Activated naive CD8-positive, alpha-beta T cell treated with anti-CD3 and anti-CD28 coated beads, Interleukin-2, amount 50 U/mL, for 16 hours (primary cell): ENCODE measurements around the gene PNMA8C.
"Not testable (repeated sequence)": the region's sequence is repeated elsewhere in the genome, so short reads cannot be mapped to it uniquely, and the experiment has no call there.

ENCODE experiments used
- DNase-seq: peaks from one replicate; pipeline ENCODE4 v3.0.0-alpha.2; 2020; ENCODE audit warnings: low read depth, low spot score

The PNMA8C gene

GRCh38 chr19:46411925-46412649 is 16.6 kb downstream of the PNMA8C start:
- DNase-seq: no peak

GRCh38 chr19:46411088-46411924 is 17.4 kb downstream of the PNMA8C start:
- no peak for DNase-seq

DNA sequence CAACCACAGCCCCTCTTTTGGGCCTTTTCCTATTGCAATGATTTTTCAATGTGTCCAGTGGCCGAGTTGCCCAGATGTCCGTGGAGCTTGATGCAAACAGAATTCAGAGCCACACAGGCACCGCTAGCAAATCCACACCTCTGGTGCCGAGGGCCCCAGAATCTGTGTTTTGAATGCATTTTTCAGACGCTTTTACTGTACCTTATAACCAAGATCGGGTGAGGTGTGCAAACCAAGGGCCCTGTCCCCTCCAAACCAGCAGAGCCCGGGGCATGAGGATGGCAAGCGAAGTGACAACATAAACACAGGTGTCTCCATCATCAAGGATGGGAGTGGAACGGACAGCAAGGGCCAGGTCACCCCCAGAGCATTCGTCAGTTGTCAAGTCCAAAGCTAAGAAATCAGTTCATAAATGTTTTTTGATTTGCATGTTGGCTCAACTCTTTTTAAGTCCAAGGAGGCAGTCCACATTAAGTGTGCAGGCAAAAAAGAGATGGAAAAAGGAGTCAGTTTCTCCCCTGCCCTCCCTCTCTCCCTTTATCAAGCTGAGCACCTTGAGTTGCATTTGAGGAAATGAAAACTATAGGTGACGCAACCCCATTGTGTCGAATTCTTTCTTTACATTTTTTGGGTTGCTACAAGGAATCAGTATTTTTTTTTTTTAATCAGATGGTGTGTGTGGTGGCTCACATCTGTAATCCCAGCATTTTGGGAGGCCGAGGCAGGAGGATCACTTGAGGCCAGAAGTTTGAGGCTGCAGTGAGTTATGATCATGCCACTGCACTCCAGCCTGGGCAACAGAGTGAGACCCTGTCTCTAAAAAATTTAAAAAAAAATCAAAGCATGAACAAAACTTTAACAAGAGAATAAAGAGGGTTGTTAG is 18.3 kb downstream of the PNMA8C start:
- no peak for DNase-seq

GRCh38 chr19:46409191-46409590 is 19.5 kb downstream of the PNMA8C start:
- no peak for DNase-seq

GRCh38 chr19:46408664-46409039 is 20.1 kb downstream of the PNMA8C start:
- no peak for DNase-seq

- no peak for DNase-seq
Observed at GRCh38 chr19:46407856-46408663, 20.7 kb downstream of the PNMA8C start.

DNA sequence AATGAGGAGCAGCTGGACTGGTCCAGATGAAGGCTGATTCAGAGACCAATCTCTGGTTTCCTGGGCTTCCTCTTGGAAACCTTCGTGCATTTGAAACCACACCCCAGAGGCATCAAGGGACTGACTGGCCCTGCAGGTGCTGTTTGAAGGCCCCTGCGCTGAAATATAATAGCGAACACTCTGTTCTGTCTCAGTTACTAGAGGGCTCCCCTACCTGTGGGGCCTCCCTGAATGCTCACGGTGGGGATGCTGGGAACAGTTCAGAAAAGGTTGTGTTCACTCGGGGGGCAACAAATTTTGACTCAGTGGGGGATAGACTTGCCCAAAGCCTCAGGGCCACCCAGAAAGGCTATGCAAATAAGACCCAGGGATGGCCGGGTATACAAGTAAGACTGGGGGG is 21.8 kb downstream of the PNMA8C start:
- DNase-seq: no peak

GRCh38 chr19:46404753-46405468 is 23.8 kb downstream of the PNMA8C start:
- DNase-seq: no peak

DNA sequence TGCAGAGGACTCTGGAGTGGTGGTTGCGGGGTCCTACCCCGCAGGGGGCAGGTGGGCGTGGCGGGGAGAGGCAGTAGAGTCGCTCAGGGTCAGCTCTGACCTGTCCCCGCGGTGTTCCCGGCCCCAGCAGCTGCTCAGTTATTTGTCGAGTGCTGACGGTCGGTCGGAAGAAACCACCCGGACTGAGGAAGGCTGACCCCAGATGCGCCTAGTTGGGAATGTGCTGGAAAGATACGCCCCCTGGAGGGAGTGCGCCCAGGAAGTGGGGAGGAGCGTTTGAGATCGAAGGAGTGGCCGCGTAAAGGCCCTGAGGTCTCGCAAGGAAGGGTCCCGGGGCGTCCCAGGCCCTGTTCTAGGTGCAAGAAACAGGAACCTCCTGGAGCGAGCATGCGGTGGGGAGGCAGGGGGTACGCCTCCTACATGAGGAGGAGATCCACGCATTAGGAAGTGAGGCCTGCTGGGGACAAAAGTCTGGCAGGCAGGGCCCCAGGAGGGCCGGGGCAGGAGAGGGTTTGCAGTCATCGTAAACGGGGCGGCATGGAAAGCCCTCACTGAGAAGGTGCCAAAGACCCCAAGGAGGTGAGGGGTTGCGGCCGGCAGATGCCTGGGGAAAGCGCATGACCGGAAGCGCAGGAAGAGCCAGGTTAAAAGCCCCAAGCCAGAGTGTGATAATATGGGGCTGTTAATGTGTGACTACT is 24.5 kb downstream of the PNMA8C start:
- no peak for DNase-seq

DNA sequence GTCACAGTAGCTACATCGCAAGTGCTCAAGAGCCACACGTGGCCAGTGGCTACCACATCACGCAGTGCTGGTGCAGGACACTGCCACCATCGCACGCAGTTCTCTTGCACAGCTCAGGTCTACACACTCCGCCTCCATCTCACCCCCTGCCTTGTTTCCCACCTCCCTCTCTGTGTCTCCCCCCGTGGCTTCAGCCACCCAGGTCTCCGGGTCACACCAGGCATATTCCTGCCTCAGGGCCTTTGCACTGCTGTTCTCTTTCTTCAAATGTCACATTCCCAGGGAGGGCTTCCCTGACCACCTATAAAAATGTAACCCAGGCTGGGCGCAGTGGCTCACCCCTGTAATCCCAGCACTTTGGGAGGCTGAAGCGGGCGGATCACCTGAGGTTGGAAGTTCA is 26.0 kb downstream of the PNMA8C start:
- DNase-seq: no peak

DNA sequence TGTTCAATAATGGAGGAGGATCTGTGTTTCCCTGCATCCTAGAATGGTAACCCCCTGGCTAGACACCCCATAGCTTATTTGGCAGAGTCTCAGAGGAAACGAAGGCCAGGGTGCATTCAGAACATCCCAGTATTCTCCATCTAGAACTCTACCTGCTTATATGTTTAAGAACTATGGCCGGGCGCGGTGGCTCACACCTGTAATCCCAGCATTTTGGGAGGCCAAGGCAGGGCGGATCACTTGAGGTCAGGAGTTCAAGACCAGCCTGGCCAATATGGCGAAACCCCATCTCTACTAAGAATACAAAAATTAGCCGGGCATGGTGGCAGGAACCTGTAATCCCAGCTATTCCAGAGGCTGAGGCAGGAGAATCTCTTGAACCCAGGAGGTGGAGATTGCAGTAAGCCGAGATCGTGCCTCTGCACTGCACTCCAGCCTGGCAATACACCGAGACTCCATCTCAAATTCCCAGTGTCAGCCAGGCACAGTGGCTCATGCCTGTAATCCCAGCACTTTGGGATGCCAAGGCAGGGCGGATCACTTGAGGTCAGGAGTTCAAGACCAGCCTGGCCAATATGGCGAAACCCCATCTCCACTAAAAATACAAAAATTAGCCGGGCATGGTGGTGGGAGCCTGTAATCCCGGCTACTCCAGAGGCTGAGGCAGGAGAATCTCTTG is 30.8 kb downstream of the PNMA8C start:
- DNase-seq: not testable (repeated sequence)

- DNase-seq: no peak
Observed at GRCh38 chr19:46394402-46394797, 34.3 kb downstream of the PNMA8C start.

DNA sequence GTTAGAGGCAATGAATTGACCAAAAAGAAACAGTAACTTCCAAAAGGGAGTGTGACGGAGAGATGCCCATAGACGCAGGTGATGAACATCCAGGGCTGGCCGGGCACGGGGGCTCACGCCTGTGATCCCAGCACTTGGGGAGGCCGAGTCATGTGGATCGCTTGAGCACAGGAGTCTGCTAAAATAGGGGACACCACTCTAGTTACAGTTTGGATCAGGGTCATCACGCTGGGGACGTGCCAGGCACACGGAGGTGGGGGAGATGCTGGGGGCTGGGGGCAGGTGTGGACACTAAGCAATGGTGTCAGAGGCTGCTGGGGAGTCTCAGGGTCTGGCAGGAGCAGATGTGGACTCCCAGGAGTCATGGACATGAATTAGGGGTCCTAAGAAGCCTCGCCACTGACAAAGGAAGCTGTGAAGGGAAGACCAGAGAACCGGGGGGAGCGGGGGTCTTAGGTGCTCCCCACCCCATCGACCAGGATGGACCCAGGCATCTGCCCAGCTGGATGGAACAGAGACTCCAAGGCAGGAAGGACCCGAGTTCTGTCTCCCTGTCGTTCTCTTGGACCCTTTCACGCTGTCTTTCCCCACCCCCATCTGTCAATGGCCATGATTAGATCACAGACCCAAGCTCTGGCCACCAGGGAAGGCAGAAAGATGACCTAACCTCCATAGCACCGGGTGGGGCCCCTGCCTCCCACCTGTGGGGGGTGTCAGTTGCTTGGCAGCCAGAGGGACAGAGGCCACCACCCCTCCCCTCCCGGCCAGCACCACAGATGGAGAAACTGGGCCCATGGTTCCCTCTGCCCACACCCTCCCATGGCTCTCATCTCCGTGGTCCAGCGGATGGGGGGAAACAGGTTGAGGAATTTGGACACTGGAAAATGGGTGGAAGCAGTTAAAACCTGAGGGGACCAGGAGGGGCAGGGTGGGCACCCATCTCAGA is 35.0 kb downstream of the PNMA8C start:
- DNase-seq: no peak

DNA sequence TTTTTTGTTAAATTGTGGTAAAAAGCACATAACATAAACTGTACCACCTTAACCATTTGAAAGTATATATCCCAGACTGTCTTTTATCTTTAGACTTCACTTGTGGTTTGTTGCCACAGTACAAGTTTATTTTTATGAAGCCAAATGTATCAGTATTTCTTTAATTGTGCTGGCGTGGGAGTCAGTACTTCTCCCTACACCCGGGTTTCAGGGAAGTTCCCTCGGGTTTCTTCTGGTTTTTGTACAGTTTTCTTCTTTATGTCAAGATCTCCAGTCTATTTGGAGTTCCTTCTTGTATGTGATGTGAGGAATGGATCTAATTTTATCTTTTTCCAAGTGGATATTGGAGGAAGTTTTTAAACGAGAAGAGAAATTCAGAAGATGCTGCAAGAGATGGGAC is 35.9 kb downstream of the PNMA8C start:
- no peak for DNase-seq

GRCh38 chr19:46392252-46392801 is 36.4 kb downstream of the PNMA8C start:
- no peak for DNase-seq

DNA sequence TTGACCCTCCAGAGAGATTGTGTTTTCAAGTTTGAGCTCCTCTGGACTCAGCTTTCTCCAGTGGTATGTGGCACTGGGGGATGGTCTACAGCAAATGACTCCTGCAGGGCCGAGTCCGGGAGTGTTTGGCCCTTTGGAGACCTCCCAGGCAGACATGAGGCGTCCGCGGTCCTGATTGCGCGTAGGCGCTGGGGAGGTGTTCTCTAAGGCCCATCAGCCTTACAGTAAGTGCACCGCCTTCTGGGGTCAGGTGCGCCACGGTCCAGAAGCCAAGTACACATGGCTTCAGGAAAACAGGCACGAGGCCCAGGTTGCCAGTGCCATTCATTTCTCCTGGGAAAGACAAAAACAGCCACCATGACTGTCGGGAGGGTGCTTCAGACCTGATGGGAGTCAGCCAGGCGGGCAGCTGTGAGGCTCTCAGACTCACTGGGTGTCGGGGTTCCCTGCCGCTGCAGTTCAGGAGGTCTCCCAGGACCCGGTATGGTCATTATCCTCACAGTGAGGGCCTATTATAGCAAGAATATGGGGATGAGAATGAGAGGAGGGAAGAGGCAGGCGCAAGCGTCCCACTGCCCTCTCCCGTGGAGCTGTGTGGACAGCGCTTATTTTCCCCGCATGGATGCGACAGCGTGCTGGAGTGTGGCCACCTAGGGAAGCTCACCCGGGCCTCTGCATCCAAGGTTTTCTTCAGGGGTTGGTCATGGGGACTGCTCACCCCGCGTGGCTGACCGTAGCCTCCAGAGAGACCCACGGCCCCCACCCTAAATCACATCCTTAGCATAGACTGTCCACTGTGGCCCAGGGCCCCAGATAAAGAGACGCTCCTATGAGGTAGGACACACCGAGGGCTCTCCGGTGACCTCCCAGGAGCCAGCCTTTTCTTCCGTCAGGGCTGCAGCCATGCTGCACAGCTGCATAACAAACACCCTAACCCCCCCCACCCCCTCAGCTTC is 37.2 kb downstream of the PNMA8C start:
- DNase-seq: no peak

- DNase-seq: no peak
Observed at GRCh38 chr19:46390866-46391265, 37.9 kb downstream of the PNMA8C start.
